ENCODE measurements around the gene ENTPD8. TPM values are rescaled to one million over a fixed set of nuclear protein-coding genes. Genes with fewer than 3 reads are reported as not detected.
A peak's percentile ranks its signal among the peaks of the same experiment; 100 is the strongest.

Gene ENTPD8
- total RNA-seq, 4 donors from 2014 or later: 0.21 TPM; not detected in 3

- Histone ChIP-seq H3K27me3 (peaks cover 0 to 5% of the 10 kb centered on the region in 2 donors), H3K9me3 (no peaks in the 10 kb centered on the region), H3K4me1 (peaks cover 0 to 5% of the 10 kb centered on the region in 2 donors), H3K4me3 (no peak overlapping the region), H3K36me3 (no peaks in the 10 kb centered on the region), H3K27ac (no peak overlapping the region)
- TF ChIP-seq POLR2A (IDR thresholded peaks at IDR 0.05): no peak
- no peak for TF ChIP-seq CTCF (IDR thresholded peaks at IDR 0.05)
- intact Hi-C loops (cut with DNase I; ENCODE audit: low total_unique reads): no loop called here
- no peak for DNase-seq
Observed at GRCh38 chr9:137438591-137439157, 2.5 kb downstream of the ENTPD8 start.

- Histone ChIP-seq H3K4me1 (peaks cover 0 to 5% of the 10 kb centered on the region in 2 donors), H3K36me3 (no peaks in the 10 kb centered on the region), H3K27ac (no peak overlapping the region), H3K9me3 (no peaks in the 10 kb centered on the region), H3K4me3 (no peak overlapping the region), H3K27me3 (peaks cover 0 to 4% of the 10 kb centered on the region in 2 donors)
- TF ChIP-seq POLR2A (IDR thresholded peaks at IDR 0.05) (no peak), CTCF (IDR thresholded peaks at IDR 0.05) (no peak)
- intact Hi-C loops (cut with DNase I; ENCODE audit: low total_unique reads): no loop called here
- DNase-seq: no peak
Observed at GRCh38 chr9:137437691-137438590, 3.2 kb downstream of the ENTPD8 start.

GRCh38 chr9:137436761-137437600, 4.2 kb downstream of the ENTPD8 start:
- TF ChIP-seq POLR2A (IDR thresholded peaks at IDR 0.05) (no peak), CTCF (IDR thresholded peaks at IDR 0.05) (no peak)
- intact Hi-C loops (cut with DNase I; ENCODE audit: low total_unique reads): no loop called here
- no peak for DNase-seq
- no peaks in the 10 kb centered on the region for H3K36me3 ChIP-seq
- H3K27me3 ChIP-seq: no peaks in the 10 kb centered on the region
- H3K27ac ChIP-seq: no peak overlapping the region
- H3K9me3 ChIP-seq: no peaks in the 10 kb centered on the region
- H3K4me1 ChIP-seq: peaks cover 0 to 5% of the 10 kb centered on the region in 2 donors
- H3K4me3 ChIP-seq: no peak overlapping the region

GRCh38 chr9:137435980-137436760, 5.0 kb downstream of the ENTPD8 start:
- TF ChIP-seq POLR2A (IDR thresholded peaks at IDR 0.05) (peak in 1 of 2 donors; percentile 19), CTCF (IDR thresholded peaks at IDR 0.05) (no peak)
- peak; percentile 84 to 86 for DNase-seq
- H3K4me3 ChIP-seq: no peak overlapping the region
- no peaks in the 10 kb centered on the region for H3K9me3 ChIP-seq
- H3K27me3 ChIP-seq: no peaks in the 10 kb centered on the region
- no peak overlapping the region for H3K27ac ChIP-seq
- intact Hi-C loops (cut with DNase I; ENCODE audit: low total_unique reads): no loop called here
- H3K4me1 ChIP-seq: peaks cover 0 to 5% of the 10 kb centered on the region in 2 donors
- H3K36me3 ChIP-seq: no peaks in the 10 kb centered on the region

Data from uterus (tissue), 4 donors.